HG02763 (cell line): ENCODE results near the gene GLCE.

Source experiments
- ATAC-seq: cut with Tn5 transposase; IDR thresholded peaks from one replicate; pipeline ENCODE4 v1.9.1; 2021; ENCODE audit warnings: mild to moderate bottlenecking, moderate library complexity; ENCODE audit not compliant: unreplicated experiment

GLCE gene

DNA sequence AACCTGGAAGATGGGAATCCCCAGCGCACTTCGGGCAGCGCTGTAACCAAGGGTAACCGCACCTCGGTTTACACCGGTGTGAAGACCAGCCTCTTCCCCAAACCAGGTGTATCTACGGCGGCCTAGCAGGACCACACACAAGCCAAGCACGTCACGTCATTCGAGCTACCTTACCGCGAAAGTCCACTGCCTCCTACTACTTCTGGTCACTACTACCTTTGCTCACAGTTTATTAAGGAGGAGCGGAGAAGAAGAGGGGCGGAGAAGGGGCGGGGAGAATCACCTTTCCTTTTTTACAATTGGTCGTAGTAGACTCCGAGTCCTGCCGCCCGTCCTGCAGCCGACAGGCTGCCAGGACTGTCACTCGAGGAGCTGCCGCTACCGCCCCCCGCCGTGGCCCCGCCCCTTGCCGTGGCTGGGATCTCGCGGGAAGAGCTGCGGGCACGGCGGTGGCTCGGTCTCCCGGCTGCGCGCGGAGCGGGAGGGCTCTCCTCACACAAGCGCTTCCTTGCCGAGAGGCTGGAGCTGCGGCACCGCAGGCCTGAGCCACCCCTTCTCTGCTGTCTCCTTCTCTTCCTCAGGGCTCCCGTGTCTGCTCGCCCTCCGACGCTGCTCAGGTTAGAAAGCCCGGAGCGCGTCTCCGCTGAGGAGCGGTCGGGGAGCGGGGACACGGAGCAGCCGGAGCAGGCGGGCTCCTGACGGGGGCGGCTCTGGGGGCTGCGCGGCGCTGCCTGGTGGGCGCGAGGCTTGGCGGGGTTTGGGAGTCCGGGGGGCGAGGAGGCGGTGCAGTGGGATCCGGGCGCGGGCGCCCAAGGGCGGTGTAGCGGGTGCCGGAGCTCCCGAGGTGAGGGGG, at the start of gene GLCE:
Gene GLCE (plus strand): TSS at position 495 of the 853 bp plus-strand sequence. CDS start 95,172 bp downstream, outside the sequence.
- peak; percentile 96 for ATAC-seq

DNA sequence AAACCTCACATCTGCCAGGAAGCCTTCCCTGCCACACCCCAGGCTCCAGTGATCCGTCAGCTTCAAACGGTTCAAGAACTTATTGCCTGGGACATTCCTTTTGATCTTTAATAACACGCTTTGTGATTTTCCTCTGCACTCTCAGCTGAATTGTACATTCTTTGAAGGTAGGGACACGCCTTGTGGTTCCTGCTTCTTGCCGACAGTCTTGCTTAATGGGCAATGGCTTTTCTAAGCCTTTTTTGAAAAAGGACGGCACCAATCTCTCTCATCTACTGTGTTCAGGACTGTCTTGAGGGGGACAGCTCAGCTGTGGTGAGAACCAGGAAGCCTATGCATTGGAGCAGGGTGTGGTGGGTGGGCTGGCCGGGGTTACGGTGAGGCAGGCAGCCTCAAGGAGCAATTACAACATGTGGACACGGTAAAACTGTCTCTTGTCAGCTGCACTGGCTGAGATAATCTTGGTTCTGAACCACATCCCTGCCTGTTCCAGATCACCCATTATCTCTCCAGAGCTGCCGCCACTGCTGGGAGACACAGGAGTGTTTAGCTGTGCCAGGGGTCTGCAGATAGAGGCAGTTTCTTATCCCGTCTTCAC, 46.0 kb upstream of the GLCE start:
- ATAC-seq = no peak

DNA sequence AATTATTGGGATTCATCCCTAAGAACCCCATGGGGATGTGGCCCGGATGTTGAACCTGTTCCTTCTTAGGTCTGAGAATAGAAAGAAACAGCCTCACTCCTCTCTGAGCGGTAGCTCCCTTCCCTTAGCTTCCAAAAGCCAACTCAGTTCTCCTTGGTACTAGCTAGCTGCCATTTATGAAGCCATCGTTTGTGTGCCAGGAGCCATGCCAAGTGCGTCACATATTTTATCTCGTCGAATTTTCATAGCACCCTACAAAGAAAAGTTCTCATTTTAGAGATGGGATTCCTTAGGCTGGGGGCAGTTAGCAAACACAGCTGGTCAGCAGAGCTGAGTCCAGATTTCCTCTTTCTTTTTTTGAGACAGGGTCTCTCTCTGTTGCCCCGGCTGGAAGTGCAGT, 45.4 kb upstream of the GLCE start:
- no peak for ATAC-seq

DNA sequence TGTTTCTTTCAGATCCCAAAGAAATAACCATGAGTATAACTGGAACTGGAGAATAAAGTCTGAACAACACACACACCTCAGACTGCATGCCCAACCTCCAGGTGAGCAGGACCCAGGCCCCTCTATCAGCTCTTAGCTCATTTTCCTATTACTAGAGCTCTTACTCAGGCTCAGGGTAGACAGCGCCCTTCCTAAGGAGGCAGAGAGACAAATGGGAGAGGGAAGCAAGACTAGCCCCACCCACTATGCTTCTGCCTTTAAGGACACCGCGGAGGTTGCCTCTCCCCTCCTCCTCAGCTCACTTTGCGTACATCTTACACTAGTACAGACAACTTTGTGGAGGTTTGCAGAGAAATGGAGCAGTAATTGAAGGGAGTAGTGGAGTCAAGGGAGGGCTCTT, 44.0 kb upstream of the GLCE start:
- ATAC-seq = no peak

DNA sequence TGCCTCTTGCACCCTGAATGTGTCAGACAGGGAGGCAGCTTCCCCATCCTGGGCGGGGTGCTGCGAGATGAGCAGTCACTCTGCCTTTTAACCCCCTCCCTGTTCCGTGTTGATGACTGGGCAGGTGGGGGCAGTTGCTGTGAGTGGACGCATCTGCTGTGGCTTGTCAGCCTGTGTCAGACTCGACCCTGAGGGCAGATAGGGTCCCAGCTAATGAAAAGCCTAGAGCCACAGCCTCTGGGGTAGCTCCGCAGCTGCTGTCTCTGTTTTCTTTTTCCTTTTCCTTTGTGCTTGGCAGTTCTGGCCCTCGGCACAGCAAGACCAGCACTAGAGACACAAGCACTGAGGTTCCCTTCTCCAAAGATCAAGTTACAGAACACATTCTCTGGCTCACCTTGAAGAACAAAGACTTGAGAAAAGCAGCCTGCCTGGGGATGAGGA, 43.0 kb upstream of the GLCE start:
- no peak for ATAC-seq

DNA sequence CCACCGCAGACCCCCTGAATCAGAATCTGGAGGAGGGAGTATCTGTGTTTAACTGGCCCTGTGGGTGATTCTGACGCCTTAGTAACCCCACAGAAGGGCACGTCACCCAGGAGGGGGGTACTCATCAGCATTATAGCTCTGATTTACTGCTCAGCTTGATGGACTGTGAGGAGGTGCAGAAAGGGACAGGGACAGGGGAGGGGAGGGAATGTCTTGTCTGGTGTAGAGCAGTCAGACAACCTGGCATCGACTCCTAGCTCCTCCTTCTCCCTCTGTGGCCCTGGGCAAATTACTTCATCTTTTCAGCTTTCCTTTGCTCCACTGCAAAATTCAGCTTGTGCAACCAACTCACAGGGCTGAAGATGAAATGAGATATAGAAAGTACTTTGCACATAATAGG, 42.3 kb upstream of the GLCE start:
- no peak for ATAC-seq

DNA sequence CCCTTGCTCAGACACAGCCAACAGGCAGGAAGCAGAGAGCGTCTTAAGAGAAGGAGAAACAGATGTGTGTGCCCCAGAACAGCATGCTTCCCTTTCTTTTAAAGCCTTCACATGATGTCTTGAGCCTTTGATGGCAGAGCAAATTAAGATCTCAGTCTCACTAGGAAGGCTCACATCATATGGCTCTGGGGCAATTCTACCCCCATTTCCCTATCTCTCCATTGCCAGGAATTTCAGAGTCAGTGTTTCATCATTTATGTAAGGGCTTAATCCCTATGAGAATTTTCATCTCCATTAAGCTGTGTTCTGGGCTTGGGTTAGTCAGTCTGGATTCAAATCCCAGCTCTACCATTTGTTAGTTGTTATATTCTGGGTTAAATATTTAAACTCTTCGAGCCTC, 41.4 kb upstream of the GLCE start:
- ATAC-seq = no peak

DNA sequence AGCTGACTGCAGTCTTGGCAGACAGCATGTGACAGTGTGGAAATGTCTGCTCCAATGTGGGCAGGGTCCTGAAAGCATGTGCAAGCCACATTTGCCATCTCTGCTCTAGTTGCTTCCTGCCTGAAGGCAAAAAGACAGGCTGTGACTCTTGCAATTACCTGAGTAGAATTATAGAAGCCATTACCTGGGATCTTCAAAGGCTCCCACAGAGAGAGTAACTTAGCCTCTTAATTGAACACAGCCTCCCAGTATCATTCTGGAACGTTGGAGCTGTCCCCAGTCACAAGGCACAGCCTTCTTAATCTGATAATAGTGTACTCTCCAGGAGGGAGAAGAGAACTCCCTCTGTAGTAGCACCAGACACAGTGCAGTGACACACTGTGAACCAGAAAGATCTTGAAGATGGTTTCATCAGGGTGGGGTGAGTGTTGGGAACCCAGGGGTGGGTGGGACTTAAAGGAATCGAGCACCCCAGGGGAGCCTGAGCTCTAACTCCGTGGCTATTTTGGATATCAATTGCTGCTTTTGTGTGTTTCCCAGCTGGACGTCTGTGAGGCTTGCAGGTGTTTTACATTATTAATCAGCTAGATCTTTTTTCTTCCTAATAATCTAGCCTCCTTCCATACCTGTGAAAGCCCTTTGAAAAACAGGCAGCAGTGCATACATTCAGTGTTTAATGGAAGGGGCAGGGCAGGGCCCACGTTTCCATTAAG, 40.6 kb upstream of the GLCE start:
- no peak for ATAC-seq

DNA sequence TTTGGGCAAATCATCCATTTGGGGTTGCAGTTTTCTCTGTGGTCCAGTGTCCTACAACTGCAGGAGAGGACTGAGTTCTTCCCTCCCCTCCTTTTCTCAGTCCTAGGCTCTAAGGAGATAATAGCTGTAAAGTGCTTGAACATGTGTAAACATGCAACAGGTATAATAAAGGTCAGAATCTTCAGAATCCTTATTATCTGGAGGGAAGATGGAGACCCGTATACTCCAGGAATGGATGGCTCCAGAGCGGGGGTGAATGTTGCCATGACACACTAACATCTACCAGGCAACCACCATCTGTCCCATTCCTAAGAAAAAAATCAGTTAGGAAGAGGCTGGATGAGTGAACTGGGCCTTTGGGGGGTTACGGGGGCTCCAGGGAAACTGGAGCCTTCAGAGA, 39.7 kb upstream of the GLCE start:
- no peak for ATAC-seq

DNA sequence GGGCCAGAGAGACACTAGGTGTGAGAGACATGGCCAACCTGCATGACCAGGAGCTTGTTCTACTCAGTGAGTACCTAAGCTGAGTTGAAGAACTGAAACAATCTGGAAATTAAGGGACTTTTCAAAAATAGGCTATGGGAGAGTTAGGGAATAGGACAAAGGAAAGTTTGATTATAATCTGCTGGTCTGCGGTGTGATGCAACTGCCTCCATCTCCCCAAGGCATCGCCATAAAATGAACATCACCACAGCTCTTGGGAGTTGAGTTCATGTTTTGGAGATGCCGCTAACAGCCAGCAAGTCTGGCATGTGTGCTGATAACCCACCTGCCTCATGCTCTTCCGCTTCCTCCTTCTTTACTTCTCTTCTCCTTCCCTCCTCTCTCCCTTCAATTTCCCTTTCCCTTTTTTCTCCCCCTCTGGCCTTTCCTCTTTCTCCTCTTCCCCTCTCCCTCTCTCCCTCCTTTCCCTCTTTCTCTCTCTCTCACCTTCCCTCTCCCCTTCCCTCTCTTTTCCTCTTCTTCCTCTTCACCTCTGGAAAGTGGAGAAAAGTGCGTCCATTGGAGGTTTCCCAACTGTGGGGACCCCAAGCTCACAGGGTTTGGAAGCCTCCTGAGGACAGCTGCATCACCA, 39.1 kb upstream of the GLCE start:
- no peak for ATAC-seq

DNA sequence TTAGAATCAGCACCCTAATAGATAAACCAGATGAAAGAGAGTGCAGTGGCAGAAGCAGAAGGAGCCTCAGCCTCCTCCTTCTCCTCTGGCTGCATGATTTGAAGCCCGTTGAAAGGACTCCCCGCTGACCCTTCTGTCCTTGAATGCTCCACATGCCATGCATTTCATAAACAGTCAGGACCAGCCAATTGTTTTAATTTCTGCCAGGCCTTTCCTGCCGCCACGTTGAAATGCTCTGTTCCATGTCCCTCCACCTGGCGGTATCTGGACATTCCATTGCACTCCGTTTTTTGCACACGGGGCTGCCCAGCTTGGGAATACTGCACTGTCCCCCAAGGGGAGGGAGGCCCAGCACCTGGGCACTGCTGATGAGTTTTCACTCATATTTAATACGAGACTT, 35.2 kb upstream of the GLCE start:
- ATAC-seq = no peak

DNA sequence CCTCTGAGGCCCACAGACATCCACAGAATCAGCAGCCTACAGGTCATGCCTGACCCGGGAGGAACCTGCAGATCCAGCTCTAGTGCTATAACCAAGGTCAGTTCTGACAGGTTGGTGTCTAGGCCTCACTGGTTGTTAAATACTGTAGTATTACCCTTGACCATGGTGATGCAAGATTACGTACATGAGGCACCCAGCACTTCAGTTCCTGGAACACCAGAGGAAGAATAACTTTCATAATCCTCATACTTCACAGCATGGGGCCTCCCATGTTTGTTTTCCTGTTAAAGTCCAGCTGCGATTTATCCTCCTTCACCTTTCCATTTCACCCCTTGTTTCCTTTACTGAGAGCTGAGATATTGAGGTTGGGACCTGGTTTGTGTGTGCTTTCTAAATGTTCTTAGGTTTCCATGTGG, 34.4 kb upstream of the GLCE start:
- no peak for ATAC-seq

DNA sequence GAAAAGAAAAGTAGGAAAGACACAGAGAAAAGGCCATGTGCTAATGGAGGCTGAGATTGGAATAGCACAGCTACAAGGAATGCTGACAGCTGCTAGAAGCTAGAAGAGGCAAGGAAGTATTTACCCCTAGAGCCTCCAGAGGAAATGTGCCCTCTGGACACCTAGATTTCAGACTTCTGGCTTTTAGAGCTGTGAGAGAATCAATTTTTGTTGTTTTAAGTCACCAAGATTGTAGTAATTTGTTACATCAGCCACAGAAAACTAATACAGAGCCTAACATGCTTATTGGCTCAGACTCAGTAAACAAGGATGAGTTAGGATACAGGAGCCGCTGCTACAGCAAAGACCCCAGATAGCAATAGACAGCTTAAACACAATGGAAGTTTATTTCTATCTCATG, 33.1 kb upstream of the GLCE start:
- ATAC-seq = no peak

DNA sequence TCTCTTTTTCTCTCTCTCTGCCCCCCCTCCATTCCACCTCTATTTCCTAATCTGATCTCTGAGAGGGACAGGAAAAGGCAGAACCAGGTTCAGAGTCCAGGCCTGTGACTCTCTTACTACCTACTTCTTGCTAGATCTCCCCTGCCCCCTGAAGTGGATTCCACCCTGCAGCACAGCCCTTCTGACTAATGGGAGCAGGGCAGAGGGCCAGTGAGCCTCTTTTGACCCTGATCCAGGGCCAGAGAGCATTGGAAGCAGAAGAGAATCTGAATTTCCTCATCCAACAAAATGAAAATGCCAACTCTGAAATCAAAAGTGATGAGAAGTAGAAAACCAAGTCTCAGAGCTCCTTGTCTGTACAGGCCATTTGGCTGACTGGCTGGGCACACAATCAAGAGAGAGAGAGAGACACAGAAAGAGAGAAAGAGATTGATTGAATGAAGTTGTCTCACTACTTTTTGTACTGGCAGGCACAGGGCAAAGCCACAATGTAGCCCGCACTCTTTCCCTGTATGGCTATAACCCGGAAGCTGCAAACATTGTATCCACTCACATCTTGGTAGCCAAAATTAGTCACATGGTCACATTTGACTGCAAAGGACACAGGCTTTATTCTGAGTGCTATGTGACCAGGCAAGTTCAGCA, 31.6 kb upstream of the GLCE start:
- no peak for ATAC-seq

DNA sequence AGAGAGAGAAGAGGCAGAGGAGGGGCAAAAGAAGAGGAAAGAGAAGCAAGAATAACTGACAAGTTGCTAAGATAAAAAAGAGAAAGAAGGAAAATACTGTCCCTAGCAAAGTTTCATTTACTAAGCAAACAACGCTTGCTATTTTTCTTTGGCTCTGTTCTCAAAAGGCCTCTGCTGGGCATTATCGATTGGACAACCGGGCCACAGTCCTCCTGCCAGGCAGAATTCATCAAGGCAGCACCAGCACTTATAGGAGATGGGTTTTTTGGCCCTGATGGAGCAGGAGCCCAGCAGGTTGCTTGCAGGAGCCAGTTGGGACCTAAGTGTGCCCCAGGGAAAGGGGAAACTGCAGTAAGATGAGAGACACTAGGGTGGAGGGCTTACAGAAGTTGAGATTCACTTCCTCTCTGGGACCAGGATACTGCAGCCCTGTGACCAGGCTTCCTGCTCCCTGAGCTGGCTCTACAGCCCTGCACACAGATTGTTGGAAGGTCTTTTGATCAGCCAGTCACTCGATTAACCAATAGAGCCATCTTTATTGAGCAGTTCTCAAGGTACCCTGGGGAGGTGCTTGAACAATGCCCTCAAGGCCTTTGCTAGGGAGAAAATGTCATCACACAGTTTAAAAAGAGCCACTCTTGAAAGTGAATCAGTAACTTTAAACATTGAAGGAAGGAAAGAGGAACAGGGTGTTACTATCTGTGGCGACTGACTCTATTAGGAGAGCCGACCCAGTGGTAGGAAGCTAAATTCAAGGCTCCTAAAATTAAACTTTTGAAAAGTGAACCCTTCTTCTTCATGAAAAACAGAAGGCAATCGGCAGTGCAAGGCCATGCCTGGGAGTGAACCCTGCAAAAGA, 28.8 kb upstream of the GLCE start:
- no peak for ATAC-seq

DNA sequence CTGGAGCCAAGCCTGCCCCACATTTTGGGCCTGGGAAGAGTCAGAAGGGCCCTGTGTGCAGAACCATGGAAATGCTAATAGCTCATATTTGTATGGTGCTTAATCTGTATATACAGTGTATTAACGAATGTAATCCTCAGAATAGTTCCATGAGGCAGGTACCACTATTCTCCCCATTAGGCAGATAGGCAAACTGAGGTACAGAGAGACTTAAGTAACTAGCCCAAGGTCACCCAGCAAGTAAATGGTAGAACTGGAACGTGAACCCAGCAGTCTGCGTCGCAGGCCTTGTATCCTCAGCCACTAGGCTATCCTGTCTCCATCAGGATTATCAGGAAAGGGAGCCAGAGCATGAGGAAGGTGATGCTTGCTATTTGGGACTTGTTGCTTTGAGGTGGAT, 28.0 kb upstream of the GLCE start:
- ATAC-seq = no peak

DNA sequence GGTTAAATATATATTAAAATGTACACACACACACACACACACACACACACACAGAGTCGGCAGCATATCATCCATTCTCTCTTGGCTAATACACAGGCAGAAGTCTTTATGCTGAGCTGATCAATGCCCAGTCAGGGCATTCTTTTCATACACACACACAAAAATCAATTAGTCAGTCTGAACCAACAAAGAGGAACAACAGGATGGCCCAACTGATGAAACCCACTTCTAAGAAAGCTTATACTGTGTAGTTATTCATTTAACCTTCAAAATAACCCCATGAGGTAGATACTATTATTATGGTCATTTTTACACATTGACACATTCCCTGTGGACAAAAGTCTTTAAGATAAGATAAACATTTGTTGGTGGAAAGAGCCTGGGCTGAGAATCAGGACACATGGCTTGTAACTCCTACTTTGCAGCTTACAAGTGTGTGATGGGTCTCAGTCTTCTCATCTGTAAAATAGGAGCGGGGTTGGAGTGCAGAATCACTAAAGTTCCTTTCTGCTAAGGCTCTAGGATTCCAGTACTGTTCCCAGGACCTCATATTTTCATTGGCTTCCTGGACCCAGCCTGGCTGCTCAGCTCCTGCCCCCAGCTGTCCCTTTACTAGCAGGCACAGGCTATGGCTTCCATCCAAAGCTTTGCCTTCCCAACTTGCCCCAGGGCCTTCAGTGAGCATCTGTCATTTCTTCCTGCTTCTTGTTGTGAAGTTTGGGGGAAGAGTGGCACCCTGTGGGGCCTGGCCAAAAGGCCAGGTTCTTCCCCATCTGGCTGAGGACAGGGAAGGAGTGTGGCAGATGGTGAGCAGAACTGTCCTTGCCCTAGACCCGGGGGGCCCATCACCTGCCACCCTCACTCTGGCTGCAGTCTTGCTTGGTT, 27.2 kb upstream of the GLCE start:
- ATAC-seq = no peak

DNA sequence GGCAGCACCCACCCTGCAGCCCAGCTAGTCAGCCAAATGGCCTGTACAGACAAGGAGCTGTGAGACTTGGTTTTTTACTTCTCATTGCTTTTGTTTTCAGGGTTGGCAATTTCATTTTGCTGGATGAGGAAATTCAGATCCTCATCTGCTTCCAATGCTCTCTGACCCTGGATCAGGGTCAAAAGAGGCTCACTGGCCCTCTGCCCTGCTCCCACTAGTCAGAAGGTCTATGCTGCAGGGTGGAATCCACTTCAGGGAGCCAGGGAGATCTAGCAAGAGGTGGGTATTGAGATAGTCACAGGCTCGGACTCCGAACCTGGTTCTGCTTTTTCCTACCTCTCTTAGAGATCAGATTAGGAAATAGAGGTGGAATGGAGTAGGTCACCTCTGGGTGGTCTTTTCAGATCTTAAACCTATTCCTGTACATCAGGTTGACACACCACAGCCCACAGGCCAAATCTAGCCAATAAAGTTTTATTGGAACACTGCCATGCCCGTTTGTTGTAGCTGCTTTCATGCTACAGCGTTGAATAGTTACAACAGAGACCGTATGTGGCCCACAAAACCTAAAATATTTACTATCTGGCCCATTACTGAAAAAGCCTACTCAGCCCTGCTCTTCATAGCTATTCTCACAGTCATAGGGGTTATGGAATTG, 26.4 kb upstream of the GLCE start:
- no peak for ATAC-seq

DNA sequence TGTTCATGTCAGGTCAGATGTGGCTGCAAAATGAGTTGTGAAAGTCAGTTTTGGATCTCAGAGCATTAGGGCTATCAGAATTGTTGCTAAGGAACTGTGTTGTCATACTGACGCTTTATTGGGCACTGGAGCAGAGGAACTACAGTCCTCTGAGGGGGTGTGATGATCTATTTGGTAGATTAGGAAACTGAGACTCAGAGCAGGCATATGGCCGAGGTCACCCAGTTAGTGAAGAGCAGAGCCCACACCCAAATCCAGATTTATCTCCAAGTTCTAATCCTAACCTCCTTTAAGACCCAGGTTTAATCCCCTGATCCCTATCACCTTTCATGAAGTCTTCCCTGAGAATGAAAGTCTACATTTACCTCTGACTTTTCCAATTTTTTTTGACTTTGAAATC, 25.6 kb upstream of the GLCE start:
- no peak for ATAC-seq
